ELR (cell line): ENCODE measurements around the gene C11orf98.
"Not testable (repeated sequence)": the region's sequence is repeated elsewhere in the genome, so short reads cannot be mapped to it uniquely, and the experiment has no call there.

Source experiments
- DNase-seq: peaks from one replicate; pipeline ENCODE4 v3.0.0-alpha.2; 2015; ENCODE audit warnings: low read depth

The C11orf98 gene

DNA sequence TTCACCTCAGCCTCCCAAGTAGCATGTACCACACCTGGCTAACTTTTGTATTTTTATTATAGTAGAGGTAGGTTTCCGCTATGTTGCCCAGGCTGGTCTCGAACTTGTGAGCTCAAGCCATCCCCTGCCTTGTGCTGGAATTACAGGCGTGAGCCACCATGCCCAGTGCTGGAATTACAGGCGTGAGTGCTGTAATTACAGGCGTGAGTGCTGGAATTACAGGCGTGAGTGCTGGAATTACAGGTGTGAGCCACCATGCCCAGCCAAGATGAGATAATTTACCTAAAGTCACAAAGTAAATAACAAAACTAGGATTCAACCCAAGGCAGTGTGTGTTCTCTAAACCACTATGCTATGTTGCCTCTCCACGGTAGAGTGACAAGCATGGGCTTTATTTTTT lies 17.5 kb upstream of the C11orf98 start:
- DNase-seq = no peak

GRCh38 chr11:62680825-62681240 lies 15.8 kb upstream of the C11orf98 start:
- DNase-seq = peak; percentile 82

DNA sequence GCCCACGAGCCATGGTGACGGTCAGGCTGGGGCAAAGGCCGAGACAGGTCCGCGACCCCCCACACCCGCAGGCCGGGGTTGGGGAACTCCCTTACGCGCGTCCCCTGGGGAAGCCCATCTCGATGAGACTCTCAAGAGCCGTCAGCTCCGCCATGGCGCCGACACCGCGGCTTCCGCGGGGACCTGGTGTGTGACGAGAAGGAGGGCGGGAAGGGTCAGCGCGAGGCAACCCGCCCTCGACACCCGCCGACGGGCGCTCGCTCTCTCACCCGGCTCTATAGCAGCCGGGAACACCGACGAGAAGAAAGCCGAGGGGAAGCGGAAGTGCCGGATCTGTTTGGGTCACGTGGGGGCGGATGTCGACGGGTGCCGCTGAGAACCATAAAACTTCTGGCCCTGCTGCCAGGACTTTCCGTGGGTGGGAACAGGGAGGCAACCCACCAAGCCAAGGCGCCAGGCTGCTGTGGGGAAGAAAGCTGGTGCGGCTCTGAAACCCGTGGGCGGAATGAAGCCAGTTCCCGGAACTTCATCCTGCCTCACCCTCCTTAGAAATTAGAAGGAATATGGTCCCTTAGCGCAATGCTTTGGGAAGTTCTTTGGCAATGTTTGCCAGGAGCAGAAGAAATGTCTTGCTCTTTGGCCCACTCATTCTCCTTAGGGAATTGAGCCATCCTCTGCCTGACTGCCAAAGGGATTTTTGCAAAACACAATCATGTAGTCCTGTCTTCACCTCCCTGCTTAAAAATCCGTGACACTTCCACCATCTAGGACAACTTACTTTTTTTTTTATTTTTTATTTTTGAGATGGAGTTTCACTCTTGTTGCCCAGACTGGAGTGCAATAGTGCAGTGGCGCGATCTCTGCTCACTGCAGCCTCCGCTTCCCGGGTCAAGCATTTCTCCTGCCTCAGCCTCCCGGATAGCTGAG lies 14.0 kb upstream of the C11orf98 start, which contains the start of gene UBXN1:
UBXN1 (minus strand) TSS at position 304 of the 927 bp plus-strand sequence; CDS start at position 154, 150 bp downstream.
- DNase-seq = peak; percentile 91

- DNase-seq = no peak
Observed at GRCh38 chr11:62678433-62678769, 13.4 kb upstream of the C11orf98 start.

GRCh38 chr11:62677714-62678113 lies 12.7 kb upstream of the C11orf98 start:
- no peak for DNase-seq

- no peak for DNase-seq
Observed at GRCh38 chr11:62677156-62677555, 12.1 kb upstream of the C11orf98 start.

GRCh38 chr11:62676698-62677097 lies 11.7 kb upstream of the C11orf98 start:
- DNase-seq = no peak

DNA sequence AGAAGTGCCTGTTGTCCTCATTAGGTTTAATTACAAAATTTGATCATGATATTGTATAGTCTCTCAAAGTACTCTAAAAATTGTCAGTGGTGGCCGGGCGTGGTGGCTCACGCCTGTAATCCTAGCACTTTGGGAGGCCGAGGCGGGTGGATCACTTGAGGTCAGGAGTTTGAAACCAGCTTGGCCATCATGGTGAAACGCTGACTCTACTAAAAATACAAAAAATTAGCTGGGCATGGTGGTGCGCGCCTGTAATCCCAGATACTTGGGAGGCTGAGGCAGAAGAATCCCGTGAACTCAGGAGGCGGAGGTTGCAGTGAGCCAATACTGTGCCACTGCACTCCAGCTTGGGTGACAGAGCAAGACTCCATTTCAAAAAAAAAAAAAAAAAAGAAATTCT lies 10.4 kb upstream of the C11orf98 start:
- DNase-seq = not testable (repeated sequence)

- no peak for DNase-seq
Observed at GRCh38 chr11:62673196-62673525, 8.2 kb upstream of the C11orf98 start.

DNA sequence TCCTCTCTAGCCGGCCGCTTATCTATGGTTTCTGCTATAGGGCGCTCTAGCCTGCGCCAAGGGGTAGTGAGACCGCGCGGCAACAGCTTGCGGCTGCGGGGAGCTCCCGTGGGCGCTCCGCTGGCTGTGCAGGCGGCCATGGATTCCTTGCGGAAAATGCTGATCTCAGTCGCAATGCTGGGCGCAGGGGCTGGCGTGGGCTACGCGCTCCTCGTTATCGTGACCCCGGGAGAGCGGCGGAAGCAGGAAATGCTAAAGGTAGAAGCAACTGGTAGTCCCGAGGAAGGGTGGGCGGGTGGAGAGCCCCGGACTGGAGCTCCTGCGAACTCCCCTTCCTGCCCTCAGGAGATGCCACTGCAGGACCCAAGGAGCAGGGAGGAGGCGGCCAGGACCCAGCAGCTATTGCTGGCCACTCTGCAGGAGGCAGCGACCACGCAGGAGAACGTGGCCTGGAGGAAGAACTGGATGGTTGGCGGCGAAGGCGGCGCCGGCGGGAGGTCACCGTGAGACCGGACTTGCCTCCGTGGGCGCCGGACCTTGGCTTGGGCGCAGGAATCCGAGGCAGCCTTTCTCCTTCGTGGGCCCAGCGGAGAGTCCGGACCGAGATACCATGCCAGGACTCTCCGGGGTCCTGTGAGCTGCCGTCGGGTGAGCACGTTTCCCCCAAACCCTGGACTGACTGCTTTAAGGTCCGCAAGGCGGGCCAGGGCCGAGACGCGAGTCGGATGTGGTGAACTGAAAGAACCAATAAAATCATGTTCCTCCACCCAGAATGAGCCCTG lies 6.8 kb upstream of the C11orf98 start, which contains the start of the genes LBHD1 and UQCC3:
LBHD1 (minus strand) TSS at position 660 of the 782 bp plus-strand sequence. CDS start 2,236 bp downstream, outside the sequence.
UQCC3 (plus strand) TSS at position 66 of the 782 bp plus-strand sequence; CDS start at position 139, 73 bp downstream.
- DNase-seq = peak; percentile 89

- no peak for DNase-seq
Observed at GRCh38 chr11:62671236-62671607, 6.2 kb upstream of the C11orf98 start.

DNA sequence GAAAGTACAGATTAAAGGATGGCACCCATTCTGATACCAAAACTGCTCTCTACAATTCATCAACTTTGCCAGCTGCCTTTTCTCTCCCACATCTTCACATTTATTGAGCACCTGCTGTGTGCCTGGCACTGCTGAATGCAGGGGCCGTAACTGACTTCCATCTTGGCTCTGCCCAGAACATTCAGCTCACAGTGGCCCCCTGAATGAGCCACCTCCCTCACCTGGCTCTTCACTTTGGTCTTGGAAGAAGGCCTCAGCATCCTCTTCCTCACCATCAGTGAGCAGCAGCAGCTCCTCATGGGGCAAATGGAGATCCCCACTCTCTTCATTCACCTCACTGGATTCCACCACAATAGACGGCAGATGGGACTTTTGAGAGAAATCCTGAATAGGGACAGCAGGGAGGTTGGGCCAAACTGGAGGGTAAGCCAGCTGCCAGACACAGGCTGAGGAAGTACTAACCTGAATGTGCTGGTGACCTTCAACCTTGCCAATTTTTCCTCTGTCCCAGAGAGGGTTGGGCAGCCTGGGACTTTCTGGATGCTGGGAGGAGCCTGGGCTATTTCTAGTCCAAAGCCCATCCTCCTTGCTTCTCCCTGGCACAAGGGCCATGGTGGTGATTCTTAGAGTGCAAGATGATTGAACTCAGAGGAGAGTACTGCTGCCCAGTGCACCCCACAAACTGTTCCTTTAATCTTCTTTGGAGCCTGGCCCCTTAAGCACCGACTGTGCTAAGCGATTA lies 4.6 kb upstream of the C11orf98 start:
- no peak for DNase-seq

DNA sequence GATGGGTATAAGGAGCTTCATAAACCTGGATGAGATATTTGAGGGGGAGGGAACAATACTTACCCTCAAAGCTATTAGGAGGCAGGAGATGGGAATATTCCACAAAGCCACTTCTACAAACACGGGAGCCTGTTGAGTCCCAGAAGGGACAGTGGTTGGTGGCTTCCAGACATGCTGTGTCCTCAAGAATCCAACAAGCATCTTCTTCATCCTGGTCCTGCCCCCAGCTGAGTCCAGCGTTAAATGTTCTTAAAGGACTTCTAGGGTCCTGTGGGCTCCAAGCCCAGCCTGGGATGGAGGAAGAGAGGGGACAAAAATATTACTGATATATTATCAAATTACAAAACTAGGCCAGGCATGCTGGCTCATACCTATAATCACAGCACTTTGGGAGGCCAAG lies 2.5 kb upstream of the C11orf98 start:
- DNase-seq = no peak

DNA sequence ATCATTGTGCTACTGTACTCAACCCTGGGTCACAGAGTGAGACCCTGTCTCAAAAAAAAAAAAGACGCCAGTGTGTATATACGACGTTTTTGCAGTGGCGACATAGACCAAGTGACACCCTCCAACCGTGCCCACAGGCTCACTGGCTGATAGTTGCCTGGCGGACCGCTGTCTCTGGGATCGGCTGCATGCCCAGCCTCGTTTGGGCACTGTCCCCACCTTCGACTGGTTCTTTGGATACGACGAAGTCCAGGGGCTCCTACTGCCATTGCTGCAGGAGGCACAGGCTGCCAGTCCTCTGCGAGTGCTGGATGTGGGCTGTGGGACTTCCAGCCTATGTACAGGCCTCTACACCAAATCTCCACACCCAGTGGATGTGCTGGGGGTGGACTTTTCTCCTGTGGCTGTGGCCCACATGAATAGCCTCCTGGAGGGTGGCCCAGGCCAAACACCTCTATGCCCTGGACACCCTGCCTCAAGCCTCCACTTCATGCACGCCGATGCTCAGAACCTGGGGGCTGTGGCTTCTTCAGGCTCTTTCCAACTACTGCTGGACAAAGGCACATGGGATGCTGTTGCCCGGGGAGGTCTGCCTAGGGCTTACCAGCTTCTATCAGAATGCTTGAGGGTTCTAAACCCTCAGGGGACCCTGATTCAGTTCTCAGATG lies 1.4 kb upstream of the C11orf98 start:
- DNase-seq = no peak

DNA sequence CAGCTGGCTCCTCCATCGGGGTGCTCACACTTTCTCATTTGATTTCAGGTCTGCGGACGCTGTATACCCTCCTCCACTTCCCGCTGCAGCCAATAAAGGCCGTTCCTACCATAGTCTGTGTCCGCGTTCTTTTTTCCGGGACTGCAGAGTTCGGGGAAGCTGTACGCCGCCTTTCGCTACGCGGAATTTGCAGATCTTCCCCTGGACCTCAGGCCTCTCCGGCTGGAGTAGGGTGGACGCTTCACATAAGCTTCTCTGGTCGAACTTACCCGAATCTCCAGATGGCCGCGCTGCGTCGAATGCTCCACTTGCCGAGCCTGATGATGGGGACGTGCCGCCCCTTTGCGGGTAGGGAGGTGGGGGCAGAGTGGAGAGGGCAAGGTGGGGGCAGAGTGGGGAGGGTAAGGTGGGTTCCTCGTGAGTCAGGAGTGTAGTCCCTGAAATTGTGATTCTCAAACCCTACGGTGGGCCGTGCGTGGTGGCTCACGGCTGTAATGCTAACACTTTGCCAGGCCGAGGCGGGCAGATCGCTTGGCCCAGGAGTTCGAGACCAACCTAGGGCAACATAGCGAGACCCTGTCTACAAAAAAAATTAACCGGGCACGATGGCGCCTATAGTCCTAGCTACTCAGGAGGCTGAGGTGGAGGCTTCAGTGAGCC lies 719 bp upstream of the C11orf98 start:
- peak; percentile 57 for DNase-seq

- DNase-seq = peak; percentile 70
Observed at GRCh38 chr11:62664405-62665074, 470 bp downstream of the C11orf98 start.

GRCh38 chr11:62656796-62657429 lies 8.1 kb downstream of the C11orf98 start:
- no peak for DNase-seq

DNA sequence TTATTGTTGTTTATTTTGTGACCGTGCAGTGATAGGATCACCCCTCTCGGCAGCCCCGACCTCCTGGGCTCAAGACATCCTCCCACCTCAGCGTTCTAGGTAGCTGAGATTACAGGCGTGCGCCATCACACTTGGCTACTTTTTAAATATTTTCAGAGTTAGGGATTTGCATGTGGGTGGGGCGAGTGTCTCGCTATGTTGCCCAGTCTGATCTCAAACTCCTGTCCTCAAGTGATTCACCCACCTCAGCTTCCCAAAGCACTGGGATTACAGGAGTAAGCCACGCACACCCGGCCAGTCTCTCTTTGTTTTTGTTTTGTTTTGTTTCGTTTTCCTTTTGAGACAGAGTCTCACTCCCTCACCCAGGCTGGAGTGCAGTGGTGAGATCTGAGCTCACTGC lies 10.7 kb downstream of the C11orf98 start:
- DNase-seq = no peak

- peak; percentile 37 for DNase-seq
Observed at GRCh38 chr11:62652161-62653006, 12.6 kb downstream of the C11orf98 start.
